ENCODE results near the gene FLYWCH2.

DNA sequence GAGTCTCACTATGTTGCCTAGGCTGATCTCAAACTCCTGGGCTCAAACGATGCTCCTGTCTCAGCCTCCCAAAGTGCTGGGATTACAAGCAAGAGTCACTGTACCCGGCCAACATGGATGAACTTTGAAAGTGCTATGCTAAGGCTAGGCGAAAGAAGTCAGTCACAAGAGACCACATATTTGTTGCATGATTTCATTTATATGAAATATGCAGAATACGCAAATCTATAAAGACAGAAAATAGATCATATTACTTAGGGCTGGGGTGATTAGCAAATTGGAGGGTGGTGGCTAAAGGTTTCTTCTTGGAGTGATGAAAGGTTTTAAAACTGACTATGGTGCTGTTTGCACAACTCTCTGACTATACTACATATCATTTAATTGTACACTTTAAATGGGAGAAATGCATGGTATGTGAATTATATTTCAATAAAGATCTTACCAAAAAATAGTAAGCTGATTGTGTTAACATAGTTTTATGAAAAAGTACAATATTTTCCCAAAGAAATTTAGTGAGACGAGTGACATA lies 27.5 kb downstream of the FLYWCH2 start:
- TF ChIP-seq RAD21 (IDR thresholded peaks at IDR 0.05 in 1 of 2, conservative IDR thresholded peaks at IDR 0.05 in 1 of 2; ENCODE audit: low read depth in 2 of 2, low read length in 2 of 2) (no peak), EZH2 (IDR thresholded peaks at IDR 0.05; ENCODE audit: low read depth, low read length, severe bottlenecking) (no peak)
- TF ChIP-seq, protein P1, sequence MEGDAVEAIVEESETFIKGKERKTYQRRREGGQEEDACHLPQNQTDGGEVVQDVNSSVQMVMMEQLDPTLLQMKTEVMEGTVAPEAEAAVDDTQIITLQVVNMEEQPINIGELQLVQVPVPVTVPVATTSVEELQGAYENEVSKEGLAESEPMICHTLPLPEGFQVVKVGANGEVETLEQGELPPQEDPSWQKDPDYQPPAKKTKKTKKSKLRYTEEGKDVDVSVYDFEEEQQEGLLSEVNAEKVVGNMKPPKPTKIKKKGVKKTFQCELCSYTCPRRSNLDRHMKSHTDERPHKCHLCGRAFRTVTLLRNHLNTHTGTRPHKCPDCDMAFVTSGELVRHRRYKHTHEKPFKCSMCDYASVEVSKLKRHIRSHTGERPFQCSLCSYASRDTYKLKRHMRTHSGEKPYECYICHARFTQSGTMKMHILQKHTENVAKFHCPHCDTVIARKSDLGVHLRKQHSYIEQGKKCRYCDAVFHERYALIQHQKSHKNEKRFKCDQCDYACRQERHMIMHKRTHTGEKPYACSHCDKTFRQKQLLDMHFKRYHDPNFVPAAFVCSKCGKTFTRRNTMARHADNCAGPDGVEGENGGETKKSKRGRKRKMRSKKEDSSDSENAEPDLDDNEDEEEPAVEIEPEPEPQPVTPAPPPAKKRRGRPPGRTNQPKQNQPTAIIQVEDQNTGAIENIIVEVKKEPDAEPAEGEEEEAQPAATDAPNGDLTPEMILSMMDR (IDR thresholded peaks at IDR 0.05; ENCODE audit: control extremely low read depth in 1 of 3, insufficient read depth in 1 of 3, low read depth in 1 of 3, low read length in 3 of 3), result no peak
- TF ChIP-seq, protein P2, sequence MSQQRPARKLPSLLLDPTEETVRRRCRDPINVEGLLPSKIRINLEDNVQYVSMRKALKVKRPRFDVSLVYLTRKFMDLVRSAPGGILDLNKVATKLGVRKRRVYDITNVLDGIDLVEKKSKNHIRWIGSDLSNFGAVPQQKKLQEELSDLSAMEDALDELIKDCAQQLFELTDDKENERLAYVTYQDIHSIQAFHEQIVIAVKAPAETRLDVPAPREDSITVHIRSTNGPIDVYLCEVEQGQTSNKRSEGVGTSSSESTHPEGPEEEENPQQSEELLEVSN (IDR thresholded peaks at IDR 0.05), result no peak
